ENCODE data around the gene TUBGCP3.
"Not testable (repeated sequence)": the region's sequence is repeated elsewhere in the genome, so short reads cannot be mapped to it uniquely, and the experiment has no call there.

The TUBGCP3 gene

DNA sequence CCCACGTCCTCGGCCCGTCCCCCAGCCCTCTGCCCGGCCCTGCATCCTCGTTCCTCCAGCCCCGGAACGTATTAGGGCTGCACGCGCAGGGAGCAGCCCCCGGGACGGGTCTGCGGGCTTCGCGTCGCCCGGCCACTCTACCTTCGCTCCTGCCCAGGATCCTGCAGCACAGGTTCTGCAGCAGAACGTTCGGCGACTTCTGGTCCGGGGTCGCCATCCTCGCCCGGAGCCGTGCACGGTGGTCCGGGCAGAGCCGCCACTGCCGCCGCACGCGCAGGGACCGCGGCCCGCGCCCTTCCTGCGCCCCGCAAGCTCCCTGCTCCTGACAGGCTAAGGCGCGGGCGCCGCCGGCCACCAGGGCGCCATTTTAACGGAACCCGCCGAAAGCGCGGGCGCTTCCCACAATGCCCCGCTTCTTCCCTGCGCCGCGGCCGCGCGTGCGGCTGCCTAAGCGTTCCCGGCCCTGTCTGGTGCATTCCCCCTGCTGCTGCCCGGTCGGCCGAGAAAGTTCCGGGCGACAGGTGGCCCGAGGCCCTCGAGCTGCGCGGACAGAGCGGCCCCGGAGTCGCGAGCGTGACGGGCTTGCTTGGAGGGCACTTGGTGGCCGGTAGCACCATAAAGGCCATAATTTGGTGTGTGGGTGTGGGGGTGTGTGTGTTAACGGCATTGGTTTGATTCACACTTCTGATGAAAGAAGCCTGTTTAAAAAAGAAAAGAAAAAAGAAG is at the start of gene TUBGCP3:
TSS of gene TUBGCP3 (minus strand) at position 390 of the 726 bp plus-strand sequence. CDS start at position 217, 173 bp downstream.
- DNase-seq: peak; percentile 82

- no peak for DNase-seq
Observed at GRCh38 chr13:112637017-112637801, 49.3 kb upstream of the TUBGCP3 start.

GRCh38 chr13:112636401-112636975 is 48.5 kb upstream of the TUBGCP3 start:
- DNase-seq: no peak

GRCh38 chr13:112635323-112635722 is 47.4 kb upstream of the TUBGCP3 start:
- no peak for DNase-seq

DNA sequence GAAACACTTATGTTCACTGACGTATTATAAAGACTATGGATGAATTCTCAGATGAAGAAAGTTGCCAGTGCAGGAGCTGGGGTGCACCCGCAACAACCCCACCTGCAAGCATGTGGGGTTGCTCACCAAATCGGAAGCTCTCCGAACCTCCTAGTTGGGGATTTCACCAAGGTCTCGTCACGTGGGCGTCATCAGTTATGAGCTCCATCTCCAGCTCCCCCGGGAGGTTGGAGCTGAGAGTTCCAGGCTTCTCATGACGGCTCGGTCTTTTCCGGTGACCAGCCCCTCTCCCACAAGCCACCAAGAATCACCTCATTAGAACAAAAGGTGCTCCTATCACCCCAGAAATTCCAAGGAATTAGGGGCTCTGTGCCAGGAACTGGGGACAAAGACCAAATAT is 46.1 kb upstream of the TUBGCP3 start:
- no peak for DNase-seq

DNA sequence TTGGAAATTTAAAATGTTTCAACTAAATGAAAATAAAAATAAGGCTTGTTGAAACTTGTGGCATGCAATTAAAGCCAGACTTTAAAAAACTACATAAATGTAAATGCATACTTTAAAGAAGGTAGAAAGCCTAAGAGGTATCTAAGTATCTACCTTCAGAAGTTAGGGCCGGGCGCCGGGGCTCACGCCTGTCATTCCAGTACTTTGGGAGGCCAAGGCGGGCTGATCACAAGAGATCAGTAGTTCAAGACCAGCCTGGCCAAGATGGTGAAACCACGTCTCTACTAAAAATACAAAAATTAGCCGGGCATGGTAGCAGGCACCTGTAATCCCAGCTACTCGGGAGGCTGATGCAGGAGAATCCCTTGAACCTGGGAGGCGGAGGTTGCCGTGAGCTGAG is 42.3 kb upstream of the TUBGCP3 start:
- not testable (repeated sequence) for DNase-seq

DNA sequence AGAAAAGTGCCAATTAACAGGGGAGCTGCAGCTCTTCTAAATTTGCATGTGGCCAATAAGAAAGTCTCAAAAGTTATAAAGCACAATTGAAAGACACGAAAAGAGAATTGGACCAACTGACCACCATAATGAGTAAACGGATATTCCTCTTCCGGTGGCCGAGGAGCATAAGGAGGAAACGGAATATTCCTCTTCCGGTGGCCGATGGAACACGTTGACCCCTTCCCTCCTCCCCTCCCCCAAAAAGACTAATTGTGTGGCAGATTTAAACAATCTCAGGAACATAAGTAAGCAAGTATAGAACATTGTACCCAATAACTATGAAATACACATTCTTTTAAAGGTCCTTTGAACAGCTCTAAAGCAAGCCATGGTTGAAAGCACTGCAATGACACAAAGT is 41.2 kb upstream of the TUBGCP3 start:
- no peak for DNase-seq

DNA sequence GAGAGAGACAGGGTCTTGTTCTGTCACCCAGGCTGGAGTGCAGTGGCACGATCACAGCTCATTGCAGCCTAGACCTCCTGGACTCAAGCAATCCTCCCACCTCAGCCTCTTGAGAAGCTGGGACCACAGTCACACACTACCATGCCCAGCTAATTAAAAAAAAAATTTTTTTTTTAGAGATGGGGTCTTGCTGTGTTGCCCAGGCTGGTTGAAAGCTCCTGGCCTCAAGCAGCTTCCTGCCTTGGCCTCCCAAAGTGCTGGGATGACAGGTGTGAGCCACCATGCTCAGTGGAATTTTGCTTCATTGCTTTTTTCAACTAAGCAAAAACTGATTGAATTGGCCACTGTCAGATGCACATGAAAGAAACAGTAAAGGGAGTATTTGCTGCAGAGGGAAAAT is 39.7 kb upstream of the TUBGCP3 start:
- DNase-seq: not testable (repeated sequence)

GRCh38 chr13:112627161-112627560 is 39.2 kb upstream of the TUBGCP3 start:
- DNase-seq: no peak

GRCh38 chr13:112626761-112627160 is 38.8 kb upstream of the TUBGCP3 start:
- no peak for DNase-seq

GRCh38 chr13:112626124-112626523 is 38.2 kb upstream of the TUBGCP3 start:
- no peak for DNase-seq

- DNase-seq: no peak
Observed at GRCh38 chr13:112625698-112626097, 37.7 kb upstream of the TUBGCP3 start.

DNA sequence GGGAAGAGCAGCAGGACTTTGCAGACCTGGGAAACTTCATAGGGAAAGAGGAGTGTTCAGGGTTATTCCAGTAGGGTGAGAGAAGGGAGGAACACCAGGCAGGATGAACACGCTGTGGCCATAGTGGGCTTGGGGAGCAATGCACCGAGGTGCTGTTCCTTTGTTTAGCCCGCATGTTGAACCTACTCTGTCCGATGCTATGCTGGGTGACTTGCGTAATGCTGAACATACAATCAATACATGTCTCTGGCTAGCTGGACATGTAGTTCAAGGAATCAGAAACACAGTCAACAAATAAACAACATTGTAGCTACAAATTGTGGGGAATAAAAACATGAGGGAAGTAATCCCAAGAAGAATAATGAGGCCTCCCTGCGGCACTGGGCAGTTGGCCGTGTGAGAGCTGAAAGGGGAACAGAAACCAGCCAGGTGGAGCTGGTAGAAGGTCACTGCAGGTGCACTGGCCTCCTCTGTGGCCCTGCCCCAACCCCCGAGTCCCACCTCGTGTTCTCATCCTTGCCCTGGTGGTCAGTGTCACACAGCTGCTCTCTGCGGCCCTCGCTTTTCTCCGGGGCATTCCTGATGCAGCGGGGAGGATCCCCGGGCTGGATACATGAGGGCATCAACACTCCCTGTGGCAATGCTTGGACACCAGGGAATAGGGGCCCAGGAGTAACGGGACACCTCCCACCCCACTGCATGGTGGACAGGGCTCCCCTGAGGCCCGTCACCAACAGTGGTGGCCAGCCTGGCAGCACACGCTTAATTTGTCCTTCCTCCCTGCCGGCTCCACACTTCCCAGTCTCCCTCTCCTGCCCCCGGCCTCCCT is 36.9 kb upstream of the TUBGCP3 start:
- no peak for DNase-seq

DNA sequence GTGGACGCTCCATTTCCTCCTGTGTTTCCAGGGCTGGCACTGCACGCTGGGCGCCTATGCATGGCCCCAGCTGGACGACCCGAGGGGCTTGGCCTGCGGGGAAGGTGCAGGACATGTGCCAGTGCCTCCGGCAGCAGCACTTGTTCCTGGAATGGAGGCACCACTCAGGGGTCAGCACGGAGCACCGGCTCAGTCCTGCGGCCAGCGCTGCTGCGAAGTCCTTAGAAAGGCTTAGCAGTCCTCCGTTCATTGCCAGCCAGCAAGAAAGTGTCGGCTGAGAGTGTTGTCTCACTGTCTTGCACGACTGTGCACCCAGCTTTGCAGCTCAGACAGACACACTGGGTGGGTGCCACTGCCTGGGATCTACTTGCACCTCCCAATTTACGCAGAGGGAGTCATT is 36.1 kb upstream of the TUBGCP3 start:
- DNase-seq: no peak

GRCh38 chr13:112623051-112623711 is 35.2 kb upstream of the TUBGCP3 start:
- no peak for DNase-seq

GRCh38 chr13:112622375-112622774 is 34.4 kb upstream of the TUBGCP3 start:
- DNase-seq: no peak

- DNase-seq: peak; percentile 27
Observed at GRCh38 chr13:112619730-112620631, 32.0 kb upstream of the TUBGCP3 start.

DNA sequence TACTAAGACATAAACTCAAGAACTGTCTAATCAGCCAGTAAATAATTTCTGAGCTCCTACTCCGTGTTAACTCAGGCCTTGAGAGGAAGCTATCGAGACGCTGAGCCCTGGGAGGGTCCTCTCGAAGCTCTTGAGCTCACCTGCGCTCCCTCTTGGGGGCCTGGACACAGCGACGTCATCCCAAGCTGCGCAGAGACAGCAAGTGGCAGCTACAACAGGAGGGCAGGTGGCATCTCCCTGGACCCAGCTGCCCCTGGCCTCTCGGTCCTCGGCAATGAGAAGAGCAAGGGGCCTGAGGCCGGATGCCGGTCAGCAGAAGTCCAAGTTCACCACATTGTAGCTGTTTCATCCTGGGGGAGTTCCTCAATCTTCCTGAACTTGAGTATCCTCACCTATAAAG is 30.5 kb upstream of the TUBGCP3 start:
- DNase-seq: no peak

- DNase-seq: no peak
Observed at GRCh38 chr13:112617754-112618375, 29.9 kb upstream of the TUBGCP3 start.

DNA sequence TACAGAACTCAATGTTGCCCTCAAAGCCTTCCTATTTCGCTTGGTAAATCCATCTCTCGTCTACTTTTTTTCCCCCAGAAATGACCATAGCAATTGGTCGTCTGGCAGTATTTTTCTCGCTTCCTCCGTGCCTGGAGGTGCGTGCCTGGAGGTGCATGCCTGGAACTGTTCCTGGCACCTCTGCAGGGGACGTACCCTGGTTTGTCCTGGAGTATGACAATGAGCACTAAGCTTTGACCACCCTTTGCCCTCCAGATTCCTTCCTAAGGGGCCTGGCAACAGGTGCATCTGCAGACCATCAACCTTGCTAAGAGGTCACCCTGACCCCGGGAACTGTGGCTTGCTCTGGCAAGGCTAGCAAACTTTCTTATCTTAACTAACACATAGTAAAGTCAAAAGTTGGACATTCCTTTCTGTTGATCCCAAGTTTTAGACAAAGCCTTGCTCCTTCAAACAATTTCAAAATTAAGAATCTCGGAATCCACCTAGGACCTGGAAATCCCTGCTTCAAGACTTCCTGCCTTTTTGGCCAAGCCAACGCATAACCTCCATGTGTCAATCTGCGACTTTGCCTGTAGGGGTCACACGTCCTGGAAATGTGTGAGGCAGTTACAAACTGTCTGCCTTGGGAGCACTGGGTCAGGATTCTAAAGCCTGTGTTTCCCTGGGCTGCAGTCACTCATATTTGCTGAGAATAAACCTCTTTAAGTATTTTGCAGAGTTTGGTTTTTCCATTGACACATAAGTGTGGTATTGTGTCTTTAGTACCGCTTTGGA is 28.8 kb upstream of the TUBGCP3 start:
- DNase-seq: peak; percentile 45
